22Rv1 (cell line): ENCODE data around the gene GYS1.

Experiments used
- H3K27ac ChIP-seq: fragments of 450-650 bp; 2 replicates; pipeline ENCODE4 v1.5.1; 2017
- ZFX ChIP-seq: fragments of 450-650 bp; IDR thresholded peaks from 2 replicates; pipeline ENCODE4 v1.6.1; 2017; ENCODE audit warnings: antibody characterized with exemption, borderline replicate concordance
- TF ChIP-seq, protein P1 (sequence below): fragments of 450-650 bp; IDR thresholded peaks from 2 replicates; pipeline ENCODE4 v1.5.1; 2017; ENCODE audit warnings: mild to moderate bottlenecking

Gene GYS1

DNA sequence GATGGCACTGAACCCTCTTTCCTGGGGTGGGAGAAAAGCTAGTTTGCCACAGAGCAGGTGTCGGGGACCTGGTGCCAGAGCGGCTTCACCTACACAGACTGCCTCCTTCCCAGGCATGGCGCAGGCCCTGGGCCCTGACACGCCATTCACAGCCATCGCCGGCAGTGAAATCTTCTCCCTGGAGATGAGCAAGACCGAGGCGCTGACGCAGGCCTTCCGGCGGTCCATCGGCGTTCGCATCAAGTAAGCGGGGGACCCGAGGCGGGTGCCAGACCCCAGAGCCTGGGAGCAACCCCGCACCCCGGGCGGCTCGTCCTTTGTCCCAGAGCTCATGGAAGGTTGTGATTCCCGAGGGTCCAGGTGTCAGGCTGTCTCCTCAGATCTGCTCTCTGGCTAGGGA lies 13.8 kb upstream of the GYS1 start:
- TF ChIP-seq ZFX = no peak
- TF ChIP-seq, protein P1, sequence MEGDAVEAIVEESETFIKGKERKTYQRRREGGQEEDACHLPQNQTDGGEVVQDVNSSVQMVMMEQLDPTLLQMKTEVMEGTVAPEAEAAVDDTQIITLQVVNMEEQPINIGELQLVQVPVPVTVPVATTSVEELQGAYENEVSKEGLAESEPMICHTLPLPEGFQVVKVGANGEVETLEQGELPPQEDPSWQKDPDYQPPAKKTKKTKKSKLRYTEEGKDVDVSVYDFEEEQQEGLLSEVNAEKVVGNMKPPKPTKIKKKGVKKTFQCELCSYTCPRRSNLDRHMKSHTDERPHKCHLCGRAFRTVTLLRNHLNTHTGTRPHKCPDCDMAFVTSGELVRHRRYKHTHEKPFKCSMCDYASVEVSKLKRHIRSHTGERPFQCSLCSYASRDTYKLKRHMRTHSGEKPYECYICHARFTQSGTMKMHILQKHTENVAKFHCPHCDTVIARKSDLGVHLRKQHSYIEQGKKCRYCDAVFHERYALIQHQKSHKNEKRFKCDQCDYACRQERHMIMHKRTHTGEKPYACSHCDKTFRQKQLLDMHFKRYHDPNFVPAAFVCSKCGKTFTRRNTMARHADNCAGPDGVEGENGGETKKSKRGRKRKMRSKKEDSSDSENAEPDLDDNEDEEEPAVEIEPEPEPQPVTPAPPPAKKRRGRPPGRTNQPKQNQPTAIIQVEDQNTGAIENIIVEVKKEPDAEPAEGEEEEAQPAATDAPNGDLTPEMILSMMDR = no peak
- H3K27ac ChIP-seq = no peak overlapping the region

DNA sequence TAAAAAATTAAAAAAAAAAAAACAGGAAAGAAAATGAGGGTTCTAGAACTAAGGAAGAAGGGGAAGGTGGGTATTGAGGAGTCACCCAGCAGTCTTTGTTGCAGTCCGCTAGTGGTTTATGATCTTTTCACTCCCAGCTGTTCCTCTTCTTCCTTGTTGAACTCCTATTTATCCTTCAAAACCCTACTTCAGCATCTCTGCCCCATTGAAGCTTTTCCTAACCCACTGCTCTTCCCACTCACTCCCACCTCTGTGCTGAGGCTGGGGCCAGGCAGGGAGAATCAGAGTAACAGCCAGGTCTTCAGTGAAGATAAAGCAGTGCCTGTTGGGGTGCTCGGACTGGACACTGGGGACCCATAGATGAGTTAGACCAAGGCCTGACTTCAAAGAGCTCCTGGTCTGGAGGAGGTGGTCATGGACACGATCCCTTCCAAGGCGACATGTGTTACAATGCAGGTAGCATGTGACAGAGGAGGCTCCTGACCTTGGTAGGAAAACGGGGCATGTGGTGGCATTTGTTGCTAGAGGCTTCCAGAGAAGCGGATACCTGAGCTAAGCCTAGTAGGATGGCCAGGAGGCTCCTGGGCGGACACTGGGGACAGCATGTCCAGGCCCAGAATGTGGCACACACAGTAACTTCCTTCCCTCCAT lies 12.0 kb upstream of the GYS1 start:
- H3K27ac ChIP-seq = no peak overlapping the region
- TF ChIP-seq, protein P1 = no peak
- no peak for TF ChIP-seq ZFX

DNA sequence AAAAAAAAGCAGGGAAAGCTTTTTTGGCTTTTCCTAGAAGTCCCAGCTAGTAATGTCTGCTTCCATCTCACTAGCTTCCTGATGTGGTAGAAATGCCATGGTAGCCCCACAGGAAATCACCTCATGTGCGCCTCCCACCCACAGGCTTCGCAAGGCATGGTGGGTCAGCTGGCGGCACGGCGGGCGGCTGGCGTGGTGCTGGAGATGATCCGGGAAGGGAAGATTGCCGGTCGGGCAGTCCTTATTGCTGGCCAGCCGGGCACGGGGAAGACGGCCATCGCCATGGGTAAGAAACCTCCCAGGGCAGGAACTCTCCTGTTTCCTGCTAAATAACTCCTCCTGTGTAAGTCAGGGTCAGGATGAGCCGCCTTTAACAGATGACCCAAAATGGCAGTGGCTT lies 11.0 kb upstream of the GYS1 start:
- no peak overlapping the region for H3K27ac ChIP-seq
- TF ChIP-seq ZFX = no peak

DNA sequence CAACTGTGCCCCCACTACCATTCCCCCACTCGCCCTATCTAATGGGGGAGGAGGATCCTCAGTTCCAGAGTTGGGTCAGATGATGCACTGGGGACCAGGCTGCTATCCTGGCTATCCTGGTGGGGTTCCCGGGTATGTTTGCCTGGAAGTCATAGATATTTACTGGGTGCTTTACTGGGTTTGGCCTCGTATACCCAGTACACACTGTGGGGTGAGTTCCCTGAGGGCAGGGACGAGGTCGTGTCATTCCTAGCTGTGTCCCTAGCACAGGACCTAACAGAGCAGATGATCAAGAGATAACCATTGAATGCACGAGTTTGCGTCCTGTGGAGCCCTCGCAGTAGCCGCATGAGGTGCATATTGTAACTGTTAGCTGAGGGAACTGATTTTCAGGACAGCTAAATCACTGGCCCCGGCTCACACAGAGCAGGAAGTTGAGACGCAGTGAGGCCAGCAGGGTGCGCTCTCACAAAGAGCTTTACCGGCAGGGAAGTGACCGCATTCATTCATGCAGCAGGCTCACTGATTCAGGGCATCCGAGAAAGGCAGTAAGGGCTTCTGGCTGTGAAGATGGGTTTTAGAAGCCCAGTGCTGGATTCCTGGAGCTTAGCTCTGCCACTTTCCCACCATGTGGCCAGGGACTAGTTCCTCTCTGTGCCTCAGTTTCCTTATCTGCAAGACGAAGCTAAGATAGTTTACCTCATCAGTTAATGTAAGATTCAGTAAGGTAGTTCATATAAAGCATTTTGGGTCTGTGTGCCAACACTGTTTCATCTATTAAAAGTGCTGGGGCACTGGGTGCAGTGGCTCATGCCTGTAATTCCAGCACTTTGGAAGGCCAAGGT lies 6.6 kb upstream of the GYS1 start:
- TF ChIP-seq ZFX = no peak
- TF ChIP-seq, protein P1 = peak; percentile 87
- no peak overlapping the region for H3K27ac ChIP-seq

DNA sequence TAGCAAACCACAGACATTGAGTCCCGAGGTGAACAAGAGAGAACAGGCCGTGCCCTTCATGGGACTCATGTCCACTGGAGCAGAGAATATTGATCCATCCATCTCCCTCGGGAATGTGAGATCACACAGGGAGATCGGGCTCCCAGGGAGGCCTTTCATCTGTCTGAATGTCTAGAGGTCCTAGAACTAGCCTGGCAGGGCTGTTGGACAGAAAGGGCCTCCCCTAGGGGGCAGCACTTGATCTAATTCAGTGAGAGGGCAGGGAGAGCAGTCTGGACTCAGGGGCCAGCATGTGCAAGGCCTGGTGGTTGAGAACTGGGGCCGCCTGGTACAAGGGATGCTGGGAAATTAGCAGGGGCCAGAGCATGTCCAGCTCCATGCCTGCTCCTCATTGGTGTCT lies 4.9 kb upstream of the GYS1 start:
- H3K27ac ChIP-seq = no peak overlapping the region

DNA sequence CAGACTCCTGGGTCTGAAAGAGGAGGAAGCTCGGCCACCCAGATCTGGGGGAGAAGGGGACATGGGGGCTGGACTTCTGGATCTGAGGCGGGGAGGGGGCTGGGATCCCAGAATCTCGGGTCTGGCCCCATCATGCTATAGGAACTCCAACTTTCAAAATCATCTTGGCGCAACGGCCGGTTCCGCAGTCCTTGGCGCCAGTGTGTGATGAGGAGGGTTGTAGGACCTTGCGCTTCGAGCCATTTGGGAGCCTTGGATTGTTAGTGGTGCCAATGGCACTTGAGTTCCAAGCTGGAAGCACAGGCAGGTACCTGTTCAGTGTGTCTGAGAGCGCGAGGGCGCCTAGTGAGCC lies 902 bp upstream of the GYS1 start:
- peak overlapping the region; percentile 92 for H3K27ac ChIP-seq
- TF ChIP-seq, protein P1 = no peak
- no peak for TF ChIP-seq ZFX

More for the DNA sequence above, 4.9 kb upstream of the GYS1 start:
- TF ChIP-seq, protein P1 = peak; percentile 79
- TF ChIP-seq ZFX = no peak

DNA sequence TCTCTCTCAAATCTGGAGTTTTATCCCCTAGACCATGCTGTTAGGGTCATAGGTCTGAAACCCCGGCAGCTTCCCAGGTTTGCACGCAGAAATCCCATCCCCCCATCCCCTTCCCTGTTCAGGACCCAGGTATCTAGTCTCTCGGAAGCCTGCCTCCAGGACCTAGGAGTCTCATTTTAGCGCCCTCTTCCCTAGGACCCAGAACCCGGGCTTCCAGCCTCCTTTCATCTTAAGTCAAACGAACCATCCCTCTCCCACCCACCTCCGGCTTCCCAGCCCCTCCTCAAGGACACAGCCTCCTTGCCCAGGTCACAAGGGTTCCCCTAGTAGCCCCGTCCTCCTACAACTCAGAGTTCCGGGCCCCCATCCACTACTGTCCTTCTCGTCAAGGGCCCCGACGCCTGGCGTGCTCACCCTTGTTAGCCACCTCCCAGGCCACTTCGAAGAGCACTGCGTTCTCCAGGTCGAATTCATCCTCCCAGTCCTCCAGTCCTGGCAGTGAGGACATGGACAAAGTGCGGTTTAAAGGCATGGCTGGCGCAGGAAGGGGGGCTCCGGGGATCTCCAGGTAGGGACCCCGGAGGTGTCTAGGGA lies 431 bp downstream of the GYS1 start:
- peak overlapping the region; percentile 92 for H3K27ac ChIP-seq
- no peak for TF ChIP-seq ZFX
- TF ChIP-seq, protein P1 = no peak
